ENCODE data around the gene FAM163B. TPM values are rescaled to one million over a fixed set of nuclear protein-coding genes. Genes with fewer than 3 reads are reported as not detected.

The FAM163B gene
- total and polyA plus RNA-seq, 2 of the 8 experiments (the other 6 are each of a cell fraction or from before 2014, with no cell fraction given) = 0.63 to 1.0 TPM

GRCh38 chr9:133643362-133643755 lies 34.2 kb upstream of the FAM163B start:
- no peak overlapping the region for H4K8ac ChIP-seq (ENCODE audit: extremely low read depth, insufficient read depth, low read length)
- no peak overlapping the region for H3K56ac ChIP-seq (replicated peaks; ENCODE audit: insufficient read length, low read depth, low read length)
- H3K23me2 ChIP-seq (ENCODE audit: low read depth, low read length) = 0 out of 2 replicates have a peak, but pooled peaks cover 1% of the 10 kb centered on the region
- H3K4me1 ChIP-seq (replicated peaks in 1 of 4; ENCODE audit: control insufficient read depth in 3 of 4, insufficient read depth in 4 of 4, low read length in 3 of 4) = peaks cover 0 to 5% (median 0%) of the 10 kb centered on the region in 4 experiments; a peak in 1 of 7 replicates
- H3K14ac ChIP-seq (ENCODE audit: insufficient read length) = no peak overlapping the region
- no peak overlapping the region for H4K5ac ChIP-seq (ENCODE audit: insufficient read length, low read depth, low read length)
- H3K9ac ChIP-seq (replicated peaks in 1 of 4; ENCODE audit: extremely low read depth in 1 of 4, low read depth in 3 of 4, low read length in 3 of 4) = no peak overlapping the region
- no peak overlapping the region for H4K91ac ChIP-seq (replicated peaks; ENCODE audit: insufficient read length, low read length)
- CTCF ChIA-PET (ENCODE audit: partially characterized antibody) = interaction anchor here (1.4 to 3.3 kb wide), 4 partner anchors 10 to 110 kb away, joined by 3 to 14 read pairs (median 4); partner anchors contain the start of gene ADAMTSL2
- H4K20me1 ChIP-seq (replicated peaks in 1 of 2; ENCODE audit: control insufficient read depth in 1 of 2, insufficient read depth in 2 of 2, low read length in 2 of 2) = peaks cover 0 to 2% of the 10 kb centered on the region in 2 experiments
- H3K36me3 ChIP-seq (ENCODE audit: control insufficient read depth in 2 of 4, insufficient read depth in 4 of 4, low read length in 3 of 4) = no peaks in the 10 kb centered on the region
- no peaks in the 10 kb centered on the region; the same call in 1 of the 2 replicates for H3K79me1 ChIP-seq (ENCODE audit: low read depth, low read length)
- no peak overlapping the region for H3K27ac ChIP-seq (ENCODE audit: low read depth, low read length)
- H3K4ac ChIP-seq (replicated peaks; ENCODE audit: insufficient read length, low read depth, low read length) = no peak overlapping the region
- POLR2A ChIA-PET (ENCODE audit: partially characterized antibody) = interaction anchor here (1.5 kb wide), 1 partner anchor 19 kb away, joined by 5 read pairs; no protein-coding TSS in a partner anchor
- DNase-seq (ENCODE audit: low read depth in 1 of 2, low spot score in 2 of 2) = no peak
- no peak overlapping the region for H2BK5ac ChIP-seq (ENCODE audit: low read depth, low read length)
- H3K79me2 ChIP-seq (ENCODE audit: control insufficient read depth in 1 of 2, insufficient read depth in 2 of 2, low read length in 2 of 2) = no peaks in the 10 kb centered on the region
- no peak overlapping the region for H2BK20ac ChIP-seq (ENCODE audit: low read length)
- no peak overlapping the region for H3K23ac ChIP-seq (ENCODE audit: insufficient read length)
- H3K4me2 ChIP-seq (ENCODE audit: insufficient read depth in 1 of 2, low read depth in 2 of 2, low read length in 2 of 2) = no peak overlapping the region
- no peak overlapping the region for H2BK120ac ChIP-seq (replicated peaks; ENCODE audit: low read depth, low read length)
- H3K4me3 ChIP-seq (ENCODE audit: extremely low read depth in 1 of 4, insufficient read depth in 2 of 4, low read depth in 3 of 4, low read length in 4 of 4) = no peak overlapping the region
- H3K9me3 ChIP-seq (ENCODE audit: insufficient read depth in 2 of 2, low read depth in 1 of 2, low read length in 1 of 2) = no peaks in the 10 kb centered on the region
- no peak overlapping the region for H2AK5ac ChIP-seq (ENCODE audit: low read depth, low read length)
- 92% methylated on average over 18 of the region's 20 CpGs; no CpG with 5 or more reads in 1 of the 2 experiments for WGBS, 2 experiments (ENCODE audit: extremely low coverage in 1 of 2, insufficient coverage in 1 of 2, insufficient read length in 1 of 2, insufficient replicate concordance in 2 of 2, low coverage in 1 of 2, low lambda C conversion rate in 2 of 2, missing lambda C conversion rate in 1 of 2)
- H3K27me3 ChIP-seq (replicated peaks in 1 of 4; ENCODE audit: control insufficient read depth in 3 of 4, extremely low read depth in 1 of 4, insufficient read depth in 3 of 4, low read length in 3 of 4) = no peaks in the 10 kb centered on the region
- no peak overlapping the region for H2BK12ac ChIP-seq (ENCODE audit: low read depth, low read length)
- H2AFZ ChIP-seq (ENCODE audit: low read length) = no peak overlapping the region
- no peak overlapping the region for H3K18ac ChIP-seq (ENCODE audit: extremely low read depth, low read length)
- no peak overlapping the region for H2BK15ac ChIP-seq (ENCODE audit: low read length)
- FAIRE-seq = no peak
- TF ChIP-seq CBX5 (IDR thresholded peaks at IDR 0.05; ENCODE audit: low read depth, low read length) = no peak
- TF ChIP-seq RNF2 (IDR thresholded peaks at IDR 0.05; ENCODE audit: borderline replicate concordance, low read depth, low read length, missing control alignments, poor library complexity, severe bottlenecking) = no peak
- TF ChIP-seq CREB1 (IDR thresholded peaks at IDR 0.05) = no peak
- no peak for TF ChIP-seq JUND (IDR thresholded peaks at IDR 0.05; ENCODE audit: low read length)
- no peak for TF ChIP-seq KDM1A (IDR thresholded peaks at IDR 0.05; ENCODE audit: borderline replicate concordance, low read length)
- no peak for TF ChIP-seq ZNF274 (IDR thresholded peaks at IDR 0.05; ENCODE audit: borderline replicate concordance, extremely low read depth, low read length)
- no peak for TF ChIP-seq EP300 (IDR thresholded peaks at IDR 0.05; ENCODE audit: borderline replicate concordance in 1 of 2, low read depth in 2 of 2, low read length in 2 of 2)
- no peak for TF ChIP-seq TBP (IDR thresholded peaks at IDR 0.05; ENCODE audit: low read depth, low read length)
- TF ChIP-seq ASH2L (IDR thresholded peaks at IDR 0.05; ENCODE audit: low read length) = no peak
- TF ChIP-seq POU5F1 (IDR thresholded peaks at IDR 0.05; ENCODE audit: low read depth, low read length) = no peak
- TF ChIP-seq JUN (IDR thresholded peaks at IDR 0.05; ENCODE audit: low read depth, low read length) = no peak

Data from H1 (cell line).